ENCODE results near the gene SHD. TPM values are rescaled to one million over a fixed set of nuclear protein-coding genes. Genes with fewer than 3 reads are reported as not detected.

Gene SHD
- total and polyA plus RNA-seq, 2 of the 13 experiments (the other 11 are each of a cell fraction or from before 2014, with no cell fraction given) = 0.11 to 0.20 TPM

DNA sequence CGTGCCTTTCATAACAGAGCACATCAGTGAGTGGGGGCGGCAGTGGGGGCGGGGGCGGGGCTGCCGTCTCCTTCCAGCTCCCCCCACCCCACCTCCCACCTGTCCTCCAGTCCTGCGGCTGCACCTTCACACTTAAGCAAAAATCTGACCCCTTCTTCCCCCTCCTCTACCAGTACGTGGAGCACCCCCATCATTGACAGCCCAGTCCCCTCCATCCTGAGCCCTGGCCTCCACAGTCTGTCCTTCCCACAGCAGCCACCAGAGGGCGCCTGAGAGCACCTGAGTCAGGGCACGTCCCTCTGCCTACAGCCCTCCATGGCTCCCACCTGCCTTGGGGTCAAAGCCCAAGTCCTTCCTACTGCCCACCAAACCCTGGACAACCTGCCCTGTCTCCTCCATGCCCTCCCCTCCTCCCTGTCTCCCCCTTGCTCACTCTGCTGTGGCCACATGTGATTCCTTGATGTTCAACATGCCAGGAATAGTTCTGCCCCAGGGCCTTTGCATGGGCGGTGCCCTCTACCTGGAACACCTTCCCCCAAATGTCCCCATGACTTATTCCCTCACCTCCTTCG, 45.7 kb upstream of the SHD start (continued):
- TF ChIP-seq, protein P1, sequence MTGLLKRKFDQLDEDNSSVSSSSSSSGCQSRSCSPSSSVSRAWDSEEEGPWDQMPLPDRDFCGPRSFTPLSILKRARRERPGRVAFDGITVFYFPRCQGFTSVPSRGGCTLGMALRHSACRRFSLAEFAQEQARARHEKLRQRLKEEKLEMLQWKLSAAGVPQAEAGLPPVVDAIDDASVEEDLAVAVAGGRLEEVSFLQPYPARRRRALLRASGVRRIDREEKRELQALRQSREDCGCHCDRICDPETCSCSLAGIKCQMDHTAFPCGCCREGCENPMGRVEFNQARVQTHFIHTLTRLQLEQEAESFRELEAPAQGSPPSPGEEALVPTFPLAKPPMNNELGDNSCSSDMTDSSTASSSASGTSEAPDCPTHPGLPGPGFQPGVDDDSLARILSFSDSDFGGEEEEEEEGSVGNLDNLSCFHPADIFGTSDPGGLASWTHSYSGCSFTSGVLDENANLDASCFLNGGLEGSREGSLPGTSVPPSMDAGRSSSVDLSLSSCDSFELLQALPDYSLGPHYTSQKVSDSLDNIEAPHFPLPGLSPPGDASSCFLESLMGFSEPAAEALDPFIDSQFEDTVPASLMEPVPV (CRISPR knock-in tag; IDR thresholded peaks at IDR 0.05) = no peak
- TF ChIP-seq, protein P2, sequence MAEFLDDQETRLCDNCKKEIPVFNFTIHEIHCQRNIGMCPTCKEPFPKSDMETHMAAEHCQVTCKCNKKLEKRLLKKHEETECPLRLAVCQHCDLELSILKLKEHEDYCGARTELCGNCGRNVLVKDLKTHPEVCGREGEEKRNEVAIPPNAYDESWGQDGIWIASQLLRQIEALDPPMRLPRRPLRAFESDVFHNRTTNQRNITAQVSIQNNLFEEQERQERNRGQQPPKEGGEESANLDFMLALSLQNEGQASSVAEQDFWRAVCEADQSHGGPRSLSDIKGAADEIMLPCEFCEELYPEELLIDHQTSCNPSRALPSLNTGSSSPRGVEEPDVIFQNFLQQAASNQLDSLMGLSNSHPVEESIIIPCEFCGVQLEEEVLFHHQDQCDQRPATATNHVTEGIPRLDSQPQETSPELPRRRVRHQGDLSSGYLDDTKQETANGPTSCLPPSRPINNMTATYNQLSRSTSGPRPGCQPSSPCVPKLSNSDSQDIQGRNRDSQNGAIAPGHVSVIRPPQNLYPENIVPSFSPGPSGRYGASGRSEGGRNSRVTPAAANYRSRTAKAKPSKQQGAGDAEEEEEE (CRISPR knock-in tag; IDR thresholded peaks at IDR 0.05; ENCODE audit: borderline replicate concordance) = 0 out of 2 replicates have a peak, but pooled peaks have one; percentile 20
- 0 out of 2 replicates have a peak, but pooled peaks have one; percentile 21 for TF ChIP-seq ZNF572 (CRISPR knock-in tag; IDR thresholded peaks at IDR 0.05)
- TF ChIP-seq IKZF4 (CRISPR knock-in tag; IDR thresholded peaks at IDR 0.05; ENCODE audit: borderline replicate concordance, low read depth, not compliant biosample characterization) = no peak
- no peak for TF ChIP-seq ZNF746 (CRISPR knock-in tag; IDR thresholded peaks at IDR 0.05)
- no peak for TF ChIP-seq NFE2L1 (CRISPR knock-in tag; IDR thresholded peaks at IDR 0.05; ENCODE audit: borderline replicate concordance)
- no peak for TF ChIP-seq HNRNPK (IDR thresholded peaks at IDR 0.05; ENCODE audit: low read depth, low read length, poor library complexity, severe bottlenecking)
- no peak for TF ChIP-seq POLR2G (IDR thresholded peaks at IDR 0.05; ENCODE audit: low read depth, low read length)
- no peak for TF ChIP-seq ZNF674 (CRISPR knock-in tag; IDR thresholded peaks at IDR 0.05; ENCODE audit: low read depth)
- no peak for TF ChIP-seq GZF1 (CRISPR knock-in tag; IDR thresholded peaks at IDR 0.05)
- no peak for TF ChIP-seq SNAPC5 (CRISPR knock-in tag; IDR thresholded peaks at IDR 0.05; ENCODE audit: borderline replicate concordance)
- no peak for TF ChIP-seq LCORL (IDR thresholded peaks at IDR 0.05)
- TF ChIP-seq LCORL (CRISPR knock-in tag; IDR thresholded peaks at IDR 0.05) = no peak
- TF ChIP-seq SRSF1 (optimal IDR thresholded peaks at IDR 0.05; ENCODE audit: low read depth, low read length) = no peak
- no peak for TF ChIP-seq ZNF256 (CRISPR knock-in tag; conservative IDR thresholded peaks at IDR 0.05)
- no peak for TF ChIP-seq CERS6 (CRISPR knock-in tag; IDR thresholded peaks at IDR 0.05)
- no peak for TF ChIP-seq PRPF4 (IDR thresholded peaks at IDR 0.05; ENCODE audit: low read depth, low read length, poor library complexity, severe bottlenecking)
- TF ChIP-seq BHLHE40 (IDR thresholded peaks at IDR 0.05; ENCODE audit: low read length) = no peak
- TF ChIP-seq NR2F6 (IDR thresholded peaks at IDR 0.05) = no peak
- peak; percentile 18; the same call in 1 of the 2 replicates for TF ChIP-seq NR2F6 (CRISPR knock-in tag; IDR thresholded peaks at IDR 0.05)
- peak; percentile 61 for TF ChIP-seq HOXA7 (CRISPR knock-in tag; IDR thresholded peaks at IDR 0.05)
- no peak for TF ChIP-seq PHF21A (CRISPR knock-in tag; IDR thresholded peaks at IDR 0.05)
- TF ChIP-seq RFX3 (CRISPR knock-in tag; IDR thresholded peaks at IDR 0.05) = no peak
